Heart left ventricle (tissue), 16 donors: Measurements from ENCODE around the gene PCLO. TPM values are rescaled to one million over a fixed set of nuclear protein-coding genes. Genes with fewer than 3 reads are reported as not detected.

Experiments
- ATAC-seq, 4 donors: fragments of 200-7000 bp; cut with Tn5 transposase; one replicate each; pipeline ENCODE4 v1.9.1; 2020 to 2022; ENCODE audit warnings: moderate library complexity in 4 of 4, mild to moderate bottlenecking in 3 of 4, moderate number of reproducible peaks in 1 of 4
- DNase-seq, 5 donors: peaks; one replicate each; pipeline ENCODE4 v3.0.0-alpha.2; 2020
- H3K27ac ChIP-seq, 12 donors: fragments of 200-600 bp; sonication (generic) in 4 of 12; one replicate each; pipeline versions ENCODE4 v1.5.0 to v1.8.0; 2016 to 2022; ENCODE audit warnings: mild to moderate bottlenecking in 2 of 12
- H3K27me3 ChIP-seq, 9 donors: fragments of 200-600 bp; sonication (generic) in 2 of 9; one replicate each; pipeline versions ENCODE4 v1.5.1 to v1.8.0; 2016 to 2022; ENCODE audit warnings: mild to moderate bottlenecking in 3 of 9
- H3K36me3 ChIP-seq, 9 donors: fragments of 200-600 bp; sonication (generic) in 2 of 9; one replicate each; pipeline versions ENCODE4 v1.5.0 to v1.8.0; 2018 to 2022; ENCODE audit warnings: mild to moderate bottlenecking in 2 of 9
- H3K4me1 ChIP-seq, 12 donors: fragments of 200-600 bp; sonication (generic) in 4 of 12; one replicate each; pipeline versions ENCODE4 v1.5.0 to v1.8.0; 2016 to 2022; ENCODE audit warnings: mild to moderate bottlenecking in 3 of 12
- H3K4me3 ChIP-seq, 12 donors: fragments of 200-600 bp; sonication (generic) in 4 of 12; one replicate each; pipeline versions ENCODE4 v1.5.0 to v1.8.0; 2017 to 2022; ENCODE audit warnings: mild to moderate bottlenecking in 9 of 12, moderate library complexity in 4 of 12
- H3K9me3 ChIP-seq, 12 donors: fragments of 200-600 bp; sonication (generic) in 4 of 12; one replicate each; pipeline versions ENCODE4 v1.5.0 to v1.8.0; 2016 to 2022; ENCODE audit warnings: mild to moderate bottlenecking in 1 of 12
- CTCF ChIP-seq, 12 donors: fragments of 200-600 bp; sonication (generic) in 4 of 12; IDR thresholded peaks; one replicate each; pipeline versions ENCODE4 v1.5.0 to v1.8.0; 2018 to 2022; ENCODE audit warnings: antibody characterized with exemption in 12 of 12, mild to moderate bottlenecking in 5 of 12
- POLR2A ChIP-seq, 2 donors: fragments of 450-650 bp; IDR thresholded peaks; one replicate each; pipeline ENCODE4 v1.6.1; 2017; ENCODE audit warnings: antibody characterized with exemption in 2 of 2, mild to moderate bottlenecking in 2 of 2, moderate library complexity in 2 of 2
- WGBS, 4 donors: extraction: QIAGEN DNeasy Blood & Tissue Kit in 2 of 4; methylation state at CpG; one replicate each; pipeline versions ENCODE4 v1.1.5 to v1.1.7; 2013 to 2018; 5-methylcytosine and 5-hydroxymethylcytosine counted together
- intact Hi-C, 10 donors: fragments of 100-400 bp; cut with DNase I; formaldehyde crosslinking; loops; one replicate each; pipeline versions ENCODE4 v1.11.1 to v1.14.2; 2022
- polyA plus RNA-seq, 2 donors: library from polyadenylated mRNA; stranded (reverse); fragments of 200-250 nt; gene quantifications; one replicate each; pipeline ENCODE4 v1.2.3, GENCODE V29; 2013
- total RNA-seq, 9 donors: library from RNA; depleted of rRNA in 2 of 9; stranded (reverse); fragments of >200 nt in 2 of 9; fragmentation: NEBNext Ultra II Directional in 3 of 9; extraction: Animal tissue kit (Norgen Biotek cat#: 25700) in 3 of 9; gene quantifications; one replicate each; pipeline versions ENCODE4 v1.1.0 to v1.2.4, GENCODE V29; 2016 to 2023
- donor health status: ischemic (EF 13 %, LVEDD 7.1; RV severe dilation, severe dysfunction).
- donor health status: healthy with polysubstance abuse.
- donor health status: DM: no; HTN: yes; CAD: no.
- donor health status: DM: no; HTN: no; CAD: no.
- donor health status: ischemic (EF 25% LVEDD 6.9; RV normal size, moderate dysfunction).
- donor health status: ischemic (EF 25% LVEDD 5.7; RV mildly dilated, moderate dysfunction).
- donor health status: healthy.
- donor health status: DM: yes; HTN: yes; CAD: no.
- donor health status: ischemic (EF 35%, LVEDD 5.7; RV mildly dilated, moderate dysfunction).
- donor health status: nonischemic (EF 11% LVEDD 7.7; RV severe dilation, severe dysfunction).
- donor health status: DM: yes; HTN: yes; CAD: no.
- donor health status: PGD.
- donor health status: ischemic (EF 29% LVEDD 5.4; RV normal size, mild dysfunction).
- donor health status: nonischemic (EF 23%, LVEDD 6.1; RV moderate dilation, normal function).

Gene PCLO
- total and polyA plus RNA-seq, 11 donors: 0.21 to 9.3 (median 2.9) TPM

GRCh38 chr7:82965088-82966036 lies 197.3 kb downstream of the PCLO start:
- 88 to 92% (median 89%) methylated on average over 2 of the region's 2 CpGs for WGBS, 4 donors
- H3K9me3 ChIP-seq: no peaks in the 10 kb centered on the region
- no peak for TF ChIP-seq POLR2A (IDR thresholded peaks at IDR 0.05)
- no peak for TF ChIP-seq CTCF (IDR thresholded peaks at IDR 0.05)
- H3K27ac ChIP-seq: no peak overlapping the region
- no peak for ATAC-seq
- no peak for DNase-seq
- no peak overlapping the region for H3K4me3 ChIP-seq
- H3K4me1 ChIP-seq: no peaks in the 10 kb centered on the region
- H3K27me3 ChIP-seq: no peaks in the 10 kb centered on the region
- no peaks in the 10 kb centered on the region for H3K36me3 ChIP-seq
- intact Hi-C loops: no loop called here

GRCh38 chr7:82964150-82964882 lies 198.4 kb downstream of the PCLO start:
- DNase-seq (no peak), ATAC-seq (no peak)
- no peaks in the 10 kb centered on the region for H3K9me3 ChIP-seq
- TF ChIP-seq POLR2A (IDR thresholded peaks at IDR 0.05): no peak
- no peak for TF ChIP-seq CTCF (IDR thresholded peaks at IDR 0.05)
- H3K4me1 ChIP-seq: no peaks in the 10 kb centered on the region
- intact Hi-C loops: no loop called here
- no peaks in the 10 kb centered on the region for H3K36me3 ChIP-seq
- no peak overlapping the region for H3K27ac ChIP-seq
- 85 to 93% (median 87%) methylated on average over 1 of the region's 1 CpG for WGBS, 4 donors
- H3K27me3 ChIP-seq: no peaks in the 10 kb centered on the region
- no peak overlapping the region for H3K4me3 ChIP-seq

- Histone ChIP-seq H3K27me3 (no peaks in the 10 kb centered on the region), H3K4me1 (no peaks in the 10 kb centered on the region), H3K36me3 (no peaks in the 10 kb centered on the region), H3K9me3 (peaks cover 0 to 6% (median 0%) of the 10 kb centered on the region in 12 donors), H3K27ac (no peak overlapping the region), H3K4me3 (no peak overlapping the region)
- no peak for TF ChIP-seq CTCF (IDR thresholded peaks at IDR 0.05)
- no peak for TF ChIP-seq POLR2A (IDR thresholded peaks at IDR 0.05)
- DNase-seq: no peak
- WGBS, 4 donors: 67 to 84% (median 71%) methylated on average over 3 of the region's 3 CpGs
- no peak for ATAC-seq
- intact Hi-C loops: no loop called here
These were observed 201.4 kb downstream of the PCLO start for GRCh38 chr7:82961240-82961639.

- H3K4me1 ChIP-seq: no peaks in the 10 kb centered on the region
- no peak overlapping the region for H3K27ac ChIP-seq
- no peaks in the 10 kb centered on the region for H3K36me3 ChIP-seq
- TF ChIP-seq POLR2A (IDR thresholded peaks at IDR 0.05): no peak
- no peak for TF ChIP-seq CTCF (IDR thresholded peaks at IDR 0.05)
- DNase-seq (no peak), ATAC-seq (no peak)
- no peak overlapping the region for H3K4me3 ChIP-seq
- WGBS, 4 donors: 64 to 76% (median 71%) methylated on average over 2 of the region's 2 CpGs
- no peaks in the 10 kb centered on the region for H3K27me3 ChIP-seq
- intact Hi-C loops: no loop called here
- peaks cover 0 to 6% (median 0%) of the 10 kb centered on the region in 12 donors for H3K9me3 ChIP-seq
These were observed 203.2 kb downstream of the PCLO start for GRCh38 chr7:82959528-82959927.
